HG03280 (cell line): Measurements from ENCODE around the gene SYK.
"Not testable (repeated sequence)": the region's sequence is repeated elsewhere in the genome, so short reads cannot be mapped to it uniquely, and the experiment has no call there.

ENCODE experiments used
- ATAC-seq: cut with Tn5 transposase; IDR thresholded peaks from one replicate; pipeline ENCODE4 v1.9.1; 2021; ENCODE audit warnings: mild to moderate bottlenecking, moderate library complexity; ENCODE audit not compliant: unreplicated experiment

The SYK gene

GRCh38 chr9:90795084-90795483 lies 6.5 kb upstream of the SYK start:
- no peak for ATAC-seq

GRCh38 chr9:90795871-90796317 lies 5.7 kb upstream of the SYK start:
- ATAC-seq = no peak

- ATAC-seq = no peak
Observed at GRCh38 chr9:90799271-90799852, 2.3 kb upstream of the SYK start.

- peak; percentile 5 for ATAC-seq
Observed at GRCh38 chr9:90801973-90802322, 329 bp downstream of the SYK start.

GRCh38 chr9:90802386-90802985 lies 867 bp downstream of the SYK start:
- ATAC-seq = no peak

GRCh38 chr9:90803860-90804593 lies 2.4 kb downstream of the SYK start:
- no peak for ATAC-seq

- no peak for ATAC-seq
Observed at GRCh38 chr9:90805006-90805996, 3.7 kb downstream of the SYK start.

- no peak for ATAC-seq
Observed at GRCh38 chr9:90807006-90807405, 5.4 kb downstream of the SYK start.

GRCh38 chr9:90808398-90808797 lies 6.8 kb downstream of the SYK start:
- no peak for ATAC-seq

GRCh38 chr9:90808890-90809685 lies 7.5 kb downstream of the SYK start:
- ATAC-seq = no peak

- no peak for ATAC-seq
Observed at GRCh38 chr9:90810691-90811090, 9.1 kb downstream of the SYK start.

GRCh38 chr9:90813046-90813445 lies 11.4 kb downstream of the SYK start:
- no peak for ATAC-seq

- ATAC-seq = no peak
Observed at GRCh38 chr9:90813523-90813922, 11.9 kb downstream of the SYK start.

- no peak for ATAC-seq
Observed at GRCh38 chr9:90814355-90814754, 12.7 kb downstream of the SYK start.

GRCh38 chr9:90815183-90815943 lies 13.7 kb downstream of the SYK start:
- no peak for ATAC-seq

- no peak for ATAC-seq
Observed at GRCh38 chr9:90815944-90816357, 14.3 kb downstream of the SYK start.

- ATAC-seq = no peak
Observed at GRCh38 chr9:90816690-90817089, 15.1 kb downstream of the SYK start.

- no peak for ATAC-seq
Observed at GRCh38 chr9:90818279-90818678, 16.7 kb downstream of the SYK start.

- ATAC-seq = not testable (repeated sequence)
Observed at GRCh38 chr9:90820406-90820805, 18.8 kb downstream of the SYK start.

GRCh38 chr9:90821236-90821635 lies 19.6 kb downstream of the SYK start:
- not testable (repeated sequence) for ATAC-seq
